Measurements from ENCODE around the gene CD81. TPM values are rescaled to one million over a fixed set of nuclear protein-coding genes. Genes with fewer than 3 reads are reported as not detected.
"Not testable (repeated sequence)": the region's sequence is repeated elsewhere in the genome, so short reads cannot be mapped to it uniquely, and the experiment has no call there.

The CD81 gene
- total RNA-seq, 1 donor from 2014 or later, result 350 TPM

- Mint-ChIP-seq H3K4me1 (ENCODE audit: unreplicated experiment) (no peaks in the 10 kb centered on the region), H3K9me3 (no peaks in the 10 kb centered on the region), H3K4me3 (no peak overlapping the region), H3K27ac (no peak overlapping the region), H3K27me3 (peaks cover 3% of the 10 kb centered on the region), H3K36me3 (no peaks in the 10 kb centered on the region)
- no peak for DNase-seq (ENCODE audit: extremely low spot score, unreplicated experiment)
- TF ChIP-seq CTCF (conservative IDR thresholded peaks at IDR 0.05), result no peak
Measured at GRCh38 chr11:2363577-2364370, 13.3 kb upstream of the CD81 start.

- not testable (repeated sequence) for H3K4me1 Mint-ChIP-seq (ENCODE audit: unreplicated experiment); DNase-seq (ENCODE audit: extremely low spot score, unreplicated experiment); H3K9me3 Mint-ChIP-seq; H3K36me3 Mint-ChIP-seq; H3K27ac Mint-ChIP-seq; H3K4me3 Mint-ChIP-seq; H3K27me3 Mint-ChIP-seq
Measured at GRCh38 chr11:2364386-2364785, 12.7 kb upstream of the CD81 start.

- Mint-ChIP-seq H3K9me3 (no peaks in the 10 kb centered on the region), H3K27ac (no peak overlapping the region), H3K36me3 (no peaks in the 10 kb centered on the region), H3K4me3 (no peak overlapping the region), H3K4me1 (ENCODE audit: unreplicated experiment) (no peaks in the 10 kb centered on the region), H3K27me3 (no peaks in the 10 kb centered on the region)
- DNase-seq (ENCODE audit: extremely low spot score, unreplicated experiment), result no peak
- TF ChIP-seq CTCF (conservative IDR thresholded peaks at IDR 0.05), result no peak
Measured at GRCh38 chr11:2365571-2366210, 11.4 kb upstream of the CD81 start.

GRCh38 chr11:2366276-2366675 lies 10.8 kb upstream of the CD81 start:
- H3K36me3 Mint-ChIP-seq, result no peaks in the 10 kb centered on the region
- no peak overlapping the region for H3K27ac Mint-ChIP-seq
- no peak for TF ChIP-seq CTCF (conservative IDR thresholded peaks at IDR 0.05)
- no peak overlapping the region for H3K4me3 Mint-ChIP-seq
- no peak for DNase-seq (ENCODE audit: extremely low spot score, unreplicated experiment)
- H3K27me3 Mint-ChIP-seq, result no peaks in the 10 kb centered on the region
- H3K4me1 Mint-ChIP-seq (ENCODE audit: unreplicated experiment), result no peaks in the 10 kb centered on the region
- H3K9me3 Mint-ChIP-seq, result no peaks in the 10 kb centered on the region

- no peaks in the 10 kb centered on the region for H3K27me3 Mint-ChIP-seq
- H3K27ac Mint-ChIP-seq, result no peak overlapping the region
- H3K36me3 Mint-ChIP-seq, result no peaks in the 10 kb centered on the region
- TF ChIP-seq CTCF (conservative IDR thresholded peaks at IDR 0.05), result no peak
- no peaks in the 10 kb centered on the region for H3K9me3 Mint-ChIP-seq
- DNase-seq (ENCODE audit: extremely low spot score, unreplicated experiment), result no peak
- H3K4me3 Mint-ChIP-seq, result no peak overlapping the region
- H3K4me1 Mint-ChIP-seq (ENCODE audit: unreplicated experiment), result no peaks in the 10 kb centered on the region
Measured at GRCh38 chr11:2366733-2367132, 10.4 kb upstream of the CD81 start.

Measured in type B pancreatic cell (in vitro differentiated cells).